Smooth muscle cell (in vitro differentiated cells): Measurements from ENCODE around the gene LRRC14B. TPM values are rescaled to one million over a fixed set of nuclear protein-coding genes. Genes with fewer than 3 reads are reported as not detected.

Source experiments
- DNase-seq: peaks from one replicate; lab custom pipeline; 2025; ENCODE audit not compliant: unreplicated experiment; lab: John Stamatoyannopoulos, UW
- H2AFZ ChIP-seq: fragments of 200-600 bp; sonication (generic); 2 replicates; pipeline ENCODE4 v1.6.0; 2016; ENCODE audit warnings: antibody characterized with exemption, low read depth, mild to moderate bottlenecking
- H3F3A ChIP-seq: fragments of 200-600 bp; sonication (generic); 2 replicates; pipeline ENCODE4 v1.6.0; 2017; ENCODE audit warnings: antibody characterized with exemption, low read depth
- H3K27ac ChIP-seq: fragments of 200-600 bp; sonication (generic); 2 replicates; pipeline ENCODE4 v1.5.1; 2016; ENCODE audit warnings: low read depth, mild to moderate bottlenecking
- H3K27me3 ChIP-seq: fragments of 200-600 bp; sonication (generic); 2 replicates; pipeline ENCODE4 v1.6.1; 2016; ENCODE audit warnings: low read depth, mild to moderate bottlenecking
- H3K36me3 ChIP-seq: fragments of 200-600 bp; sonication (generic); 2 replicates; pipeline ENCODE4 v1.5.1; 2016; ENCODE audit warnings: low read depth
- H3K4me1 ChIP-seq: fragments of 200-600 bp; sonication (generic); 2 replicates; pipeline ENCODE4 v1.5.1; 2016; ENCODE audit warnings: low read depth
- H3K4me2 ChIP-seq: fragments of 200-600 bp; sonication (generic); 2 replicates; pipeline ENCODE4 v1.6.0; 2016; ENCODE audit warnings: mild to moderate bottlenecking
- H3K4me3 ChIP-seq: fragments of 200-600 bp; sonication (generic); 2 replicates; pipeline ENCODE4 v1.5.1; 2016; ENCODE audit warnings: mild to moderate bottlenecking
- H3K79me2 ChIP-seq: fragments of 200-600 bp; sonication (generic); 2 replicates; pipeline ENCODE4 v1.6.0; 2016; ENCODE audit warnings: low read depth, mild to moderate bottlenecking
- H3K9ac ChIP-seq: fragments of 200-600 bp; sonication (generic); 2 replicates; pipeline ENCODE4 v1.6.0; 2016; ENCODE audit warnings: low read depth
- H3K9me3 ChIP-seq: fragments of 200-600 bp; sonication (generic); replicated peaks from 2 replicates; pipeline ENCODE4 v1.5.1; 2016; ENCODE audit warnings: low read depth
- H4K20me1 ChIP-seq: fragments of 200-600 bp; sonication (generic); 2 replicates; pipeline ENCODE4 v1.6.0; 2016; ENCODE audit warnings: low read depth
- WGBS: methylation state at CpG from one replicate; pipeline ENCODE4 v1.1.7; 2016; ENCODE audit warnings: low lambda C conversion rate; 5-methylcytosine and 5-hydroxymethylcytosine counted together
- polyA plus RNA-seq: library from polyadenylated mRNA; unstranded; fragments of >200 nt; fragmentation: Nextera tagmentation; extraction: Ambion mirVana; gene quantifications from 2 replicates; pipeline ENCODE4 v1.2.1, GENCODE V29; 2016
- total RNA-seq: library from RNA; depleted of rRNA; stranded (reverse); fragments of >200 nt; gene quantifications from 2 replicates; pipeline ENCODE4 v1.2.3, GENCODE V29; 2014
- TF ChIP-seq, protein P1 (sequence below): fragments of 200-600 bp; sonication (generic); IDR thresholded peaks from 2 replicates; pipeline ENCODE4 v1.5.1; 2017; ENCODE audit warnings: borderline replicate concordance, mild to moderate bottlenecking, antibody characterized with exemption; ENCODE audit not compliant: insufficient read depth, poor library complexity, severe bottlenecking

LRRC14B gene
- total and polyA plus RNA-seq, 2 experiments from 2014 or later = not detected

DNA sequence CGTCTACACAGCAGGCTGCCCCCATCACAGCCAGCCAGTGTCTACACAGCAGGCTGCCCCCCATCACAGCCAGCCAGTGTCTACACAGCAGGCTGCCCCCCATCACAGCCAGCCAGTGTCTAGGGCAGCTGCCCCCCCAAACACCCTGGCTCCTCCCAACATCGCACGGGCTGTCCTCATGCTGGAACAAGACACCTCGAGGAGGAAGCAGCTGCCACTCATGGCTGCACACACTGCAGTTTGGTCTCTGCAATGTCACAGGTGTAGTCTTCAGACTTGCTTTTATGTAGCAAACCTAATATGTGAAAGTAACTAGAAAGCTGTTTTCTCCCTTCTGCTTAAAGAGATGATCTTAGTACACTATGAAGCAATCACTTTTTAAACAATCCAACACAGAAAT lies 9.7 kb downstream of the LRRC14B start:
- no peak overlapping the region for H3K27ac ChIP-seq
- H3K4me2 ChIP-seq = no peak overlapping the region
- peaks cover 49% of the 10 kb centered on the region for H4K20me1 ChIP-seq
- H3K9me3 ChIP-seq = no peaks in the 10 kb centered on the region
- 91% methylated on average over 4 of the region's 4 CpGs for WGBS
- H3K36me3 ChIP-seq = no peaks in the 10 kb centered on the region
- no peak overlapping the region for H3K9ac ChIP-seq
- no peak for DNase-seq
- no peaks in the 10 kb centered on the region for H3F3A ChIP-seq
- H3K79me2 ChIP-seq = no peaks in the 10 kb centered on the region
- no peak overlapping the region for H3K4me3 ChIP-seq
- no peaks in the 10 kb centered on the region for H3K27me3 ChIP-seq
- no peak overlapping the region for H2AFZ ChIP-seq
- H3K4me1 ChIP-seq = no peaks in the 10 kb centered on the region
- TF ChIP-seq, protein P1, sequence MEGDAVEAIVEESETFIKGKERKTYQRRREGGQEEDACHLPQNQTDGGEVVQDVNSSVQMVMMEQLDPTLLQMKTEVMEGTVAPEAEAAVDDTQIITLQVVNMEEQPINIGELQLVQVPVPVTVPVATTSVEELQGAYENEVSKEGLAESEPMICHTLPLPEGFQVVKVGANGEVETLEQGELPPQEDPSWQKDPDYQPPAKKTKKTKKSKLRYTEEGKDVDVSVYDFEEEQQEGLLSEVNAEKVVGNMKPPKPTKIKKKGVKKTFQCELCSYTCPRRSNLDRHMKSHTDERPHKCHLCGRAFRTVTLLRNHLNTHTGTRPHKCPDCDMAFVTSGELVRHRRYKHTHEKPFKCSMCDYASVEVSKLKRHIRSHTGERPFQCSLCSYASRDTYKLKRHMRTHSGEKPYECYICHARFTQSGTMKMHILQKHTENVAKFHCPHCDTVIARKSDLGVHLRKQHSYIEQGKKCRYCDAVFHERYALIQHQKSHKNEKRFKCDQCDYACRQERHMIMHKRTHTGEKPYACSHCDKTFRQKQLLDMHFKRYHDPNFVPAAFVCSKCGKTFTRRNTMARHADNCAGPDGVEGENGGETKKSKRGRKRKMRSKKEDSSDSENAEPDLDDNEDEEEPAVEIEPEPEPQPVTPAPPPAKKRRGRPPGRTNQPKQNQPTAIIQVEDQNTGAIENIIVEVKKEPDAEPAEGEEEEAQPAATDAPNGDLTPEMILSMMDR = no peak

DNA sequence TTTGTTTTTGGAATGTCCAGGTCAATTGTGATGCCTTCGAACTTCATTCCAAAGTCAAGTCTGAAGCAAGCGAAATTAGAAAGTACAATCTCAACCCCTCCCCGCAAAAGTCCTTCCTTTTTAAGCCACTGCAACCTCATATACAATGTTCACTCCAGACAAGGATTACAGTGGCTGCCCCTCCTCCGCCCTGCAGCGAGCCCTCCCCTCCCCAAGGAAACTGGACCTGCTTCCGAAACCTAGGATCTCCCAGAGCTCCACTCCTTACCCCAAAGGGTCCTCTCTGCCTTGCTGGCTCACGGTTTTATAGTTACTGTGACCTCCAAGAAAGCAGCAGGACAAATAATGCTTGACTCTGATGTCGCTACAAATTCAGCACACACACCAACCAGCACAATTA lies 10.4 kb downstream of the LRRC14B start:
- peaks cover 56% of the 10 kb centered on the region for H4K20me1 ChIP-seq
- H3F3A ChIP-seq = no peaks in the 10 kb centered on the region
- TF ChIP-seq, protein P1 = no peak
- DNase-seq = no peak
- H2AFZ ChIP-seq = no peak overlapping the region
- H3K4me3 ChIP-seq = no peak overlapping the region
- no peak overlapping the region for H3K27ac ChIP-seq
- H3K9me3 ChIP-seq = no peaks in the 10 kb centered on the region
- H3K4me2 ChIP-seq = no peak overlapping the region
- WGBS = 93% methylated on average over 8 of the region's 8 CpGs
- H3K79me2 ChIP-seq = peaks cover 3% of the 10 kb centered on the region
- no peaks in the 10 kb centered on the region for H3K4me1 ChIP-seq
- no peaks in the 10 kb centered on the region for H3K27me3 ChIP-seq
- H3K9ac ChIP-seq = no peak overlapping the region
- H3K36me3 ChIP-seq = no peaks in the 10 kb centered on the region

DNA sequence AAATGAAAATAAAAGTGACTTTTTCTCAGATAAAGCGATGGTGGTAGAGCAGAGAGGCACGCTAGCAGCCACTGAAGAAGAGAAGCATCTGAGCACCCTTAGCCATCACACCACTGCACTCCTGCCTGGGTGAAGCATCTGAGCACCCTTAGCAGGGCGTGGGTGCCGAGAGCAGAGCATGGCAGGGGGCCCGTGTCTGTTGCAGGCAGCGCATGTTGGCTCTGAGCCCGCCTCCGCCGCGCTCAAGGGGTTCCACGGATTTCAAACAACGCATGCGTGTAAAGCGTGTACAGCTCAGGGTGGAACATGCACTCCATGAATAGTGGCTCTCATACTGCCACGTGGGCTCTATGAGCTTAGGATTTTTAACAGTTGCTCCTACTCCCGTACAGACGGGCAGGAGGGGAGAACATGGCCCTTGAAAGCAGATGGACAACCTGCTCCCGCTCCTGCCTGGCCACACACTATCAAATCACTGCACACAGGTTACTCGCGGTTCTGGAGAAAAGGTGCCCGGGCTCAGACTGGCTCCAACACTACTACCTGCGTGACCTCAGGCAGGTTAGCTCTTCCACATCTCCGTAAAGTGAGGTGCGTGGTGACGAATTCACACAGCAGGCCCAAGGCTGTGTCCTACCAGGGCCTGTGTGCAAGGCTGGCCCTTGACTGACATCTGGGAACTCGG lies 12.1 kb downstream of the LRRC14B start:
- Histone ChIP-seq H3K4me3 (no peak overlapping the region), H4K20me1 (peaks cover 73% of the 10 kb centered on the region)
- WGBS = 98% methylated on average over 26 of the region's 26 CpGs

More for the DNA sequence above, 12.1 kb downstream of the LRRC14B start:
- no peaks in the 10 kb centered on the region for H3F3A ChIP-seq
- no peaks in the 10 kb centered on the region for H3K4me1 ChIP-seq
- H3K27me3 ChIP-seq = no peaks in the 10 kb centered on the region
- no peak for DNase-seq
- peaks cover 7% of the 10 kb centered on the region for H3K79me2 ChIP-seq
- H3K9ac ChIP-seq = no peak overlapping the region
- H3K36me3 ChIP-seq = no peaks in the 10 kb centered on the region
- no peaks in the 10 kb centered on the region for H3K9me3 ChIP-seq
- H3K4me2 ChIP-seq = no peak overlapping the region
- no peak overlapping the region for H3K27ac ChIP-seq
- no peak overlapping the region for H2AFZ ChIP-seq
- TF ChIP-seq, protein P1 = no peak
